Prostate gland (tissue), 2 donors: ENCODE measurements around the gene CACNG6. TPM values are rescaled to one million over a fixed set of nuclear protein-coding genes. Genes with fewer than 3 reads are reported as not detected.

ENCODE experiments used
- DNase-seq: peaks from one replicate; pipeline ENCODE4 v3.0.0-alpha.2; 2019; ENCODE audit warnings: low spot score
- H3K27ac ChIP-seq, 2 donors: fragments of 200-600 bp; sonication (generic); 2 replicates each; pipeline ENCODE4 v1.5.1; 2017 to 2019
- H3K27me3 ChIP-seq: fragments of 200-600 bp; sonication (generic); replicated peaks from 2 replicates; pipeline ENCODE4 v1.5.1; 2019; ENCODE audit not compliant: insufficient read depth
- H3K36me3 ChIP-seq, 2 donors: fragments of 200-600 bp; sonication (generic); 1 replicate in 1 of 2; 2 replicates in 1 of 2; pipeline versions ENCODE4 v1.5.1 to v1.8.1; 2017 to 2019
- H3K4me1 ChIP-seq: fragments of 200-600 bp; sonication (generic); replicated peaks from 2 replicates; pipeline ENCODE4 v1.5.1; 2019
- H3K4me3 ChIP-seq, 2 donors: fragments of 200-600 bp; sonication (generic); 2 replicates each; pipeline ENCODE4 v1.5.1; 2017 to 2019
- H3K9me3 ChIP-seq: fragments of 200-600 bp; sonication (generic); 2 replicates; pipeline ENCODE4 v1.5.1; 2017
- CTCF ChIP-seq, 4 experiments: fragments of 200-600 bp in 2 of 4; fragments of 450-650 bp in 2 of 4; sonication (generic) in 2 of 4; IDR thresholded peaks; 1 replicate in 3 of 4; 2 replicates in 1 of 4; pipeline ENCODE4 v1.5.1; 2016 to 2019; ENCODE audit warnings: antibody characterized with exemption in 4 of 4, mild to moderate bottlenecking in 2 of 4, moderate library complexity in 2 of 4
- POLR2A ChIP-seq: fragments of 450-650 bp; IDR thresholded peaks from one replicate; pipeline ENCODE4 v1.6.1; 2016; ENCODE audit warnings: antibody characterized with exemption, mild to moderate bottlenecking
- POLR2AphosphoS5 ChIP-seq: sonication (generic); formaldehyde crosslinking; IDR thresholded peaks from one replicate; pipeline ENCODE4 v1.6.1; 2017; ENCODE audit warnings: antibody characterized with exemption
- WGBS: methylation state at CpG from one replicate; pipeline ENCODE4 v1.1.5; 2018; 5-methylcytosine and 5-hydroxymethylcytosine counted together
- intact Hi-C: fragments of 100-400 bp; cut with DNase I; formaldehyde crosslinking; loops from one replicate; pipeline ENCODE4 v1.14.2; 2022
- total RNA-seq, 2 donors: library from RNA; depleted of rRNA; stranded (reverse); fragments of >200 nt; gene quantifications; one replicate each; pipeline ENCODE4 v1.1.0, GENCODE V29; 2016

The CACNG6 gene
- total RNA-seq = 1 to 10 TPM in 1 of 2 donors, not detected in 1; 2.3 TPM

- DNase-seq = no peak
- peaks cover 20% of the 10 kb centered on the region for H3K27me3 ChIP-seq
- no peaks in the 10 kb centered on the region for H3K9me3 ChIP-seq
- H3K4me3 ChIP-seq = peak within 1 kb of the TSS; percentile 10 to 37
- no peaks in the 10 kb centered on the region for H3K36me3 ChIP-seq
- TF ChIP-seq POLR2A = no peak
- WGBS = 12% methylated on average over 42 of the region's 66 CpGs
- H3K4me1 ChIP-seq = no peaks in the 10 kb centered on the region
- intact Hi-C loops = no loop called here
- H3K27ac ChIP-seq = no peak within 1 kb of the TSS
Measured at GRCh38 chr19:53991224-53992113, at the start of gene CACNG6. CACNG6 (plus strand) TSS chr19:53991637; CDS start chr19:53992878, 1,241 bp downstream.

- Histone ChIP-seq H3K36me3 (no peaks in the 10 kb centered on the region), H3K4me1 (no peaks in the 10 kb centered on the region), H3K27ac (no peak overlapping the region), H3K27me3 (peaks cover 15% of the 10 kb centered on the region), H3K9me3 (no peaks in the 10 kb centered on the region), H3K4me3 (no peak overlapping the region)
- intact Hi-C loops = no loop called here
- 5% methylated on average over 55 of the region's 55 CpGs for WGBS
- no peak for DNase-seq
- TF ChIP-seq CTCF (IDR thresholded peaks at IDR 0.05) (no peak), POLR2A (no peak), POLR2AphosphoS5 (no peak)
Measured at GRCh38 chr19:53942001-53942786, 49.2 kb upstream of the CACNG6 start.

DNA sequence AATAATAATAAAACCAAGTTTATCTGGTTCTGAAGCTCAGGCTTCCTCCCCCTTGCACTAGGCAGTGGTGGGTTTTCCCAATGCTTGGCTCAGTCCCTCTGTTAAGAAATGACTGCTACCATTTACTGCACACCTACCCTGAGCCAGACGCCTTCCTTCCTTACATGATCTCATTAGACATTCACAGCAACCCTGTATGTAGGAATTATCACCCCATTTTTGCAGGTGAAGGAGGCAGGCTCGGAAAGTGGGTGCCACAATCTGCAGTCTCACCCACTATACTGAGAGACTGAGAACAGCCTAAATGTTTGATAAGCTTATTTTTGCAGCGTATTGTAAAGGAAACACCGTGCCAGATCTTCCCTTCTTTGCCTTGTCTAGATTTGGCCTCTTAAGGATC lies 47.0 kb upstream of the CACNG6 start:
- WGBS = 79% methylated on average over 4 of the region's 4 CpGs
- H3K36me3 ChIP-seq = no peaks in the 10 kb centered on the region
- H3K4me3 ChIP-seq = no peak overlapping the region
- H3K9me3 ChIP-seq = no peaks in the 10 kb centered on the region
- no peaks in the 10 kb centered on the region for H3K4me1 ChIP-seq
- peaks cover 17% of the 10 kb centered on the region for H3K27me3 ChIP-seq
- H3K27ac ChIP-seq = no peak overlapping the region
- DNase-seq = no peak
- intact Hi-C loops = no loop called here
- TF ChIP-seq CTCF (IDR thresholded peaks at IDR 0.05) = no peak
- TF ChIP-seq POLR2A = no peak
- TF ChIP-seq POLR2AphosphoS5 = no peak

DNA sequence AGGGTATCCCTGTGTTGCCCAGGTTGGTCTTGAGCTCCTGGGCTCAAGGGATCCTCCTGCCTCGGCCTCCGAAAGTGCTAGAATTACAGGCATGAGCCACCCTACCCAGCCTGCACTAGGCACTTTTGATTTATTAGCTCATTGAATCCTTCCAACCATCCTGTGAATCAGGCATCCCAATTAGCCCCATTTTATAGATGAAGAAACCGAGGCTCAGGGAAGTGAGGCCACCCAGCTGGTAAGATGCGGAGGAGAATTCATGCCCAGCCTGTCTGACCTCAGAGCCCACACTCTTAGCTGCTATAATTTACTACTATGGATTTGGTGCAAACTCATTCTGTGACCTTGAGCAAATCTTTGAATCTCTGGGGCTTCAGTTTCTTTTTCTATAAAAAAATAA lies 46.5 kb upstream of the CACNG6 start:
- intact Hi-C loops = no loop called here
- Histone ChIP-seq H3K36me3 (no peaks in the 10 kb centered on the region), H3K27me3 (peaks cover 17% of the 10 kb centered on the region), H3K4me1 (no peaks in the 10 kb centered on the region), H3K27ac (no peak overlapping the region), H3K9me3 (no peaks in the 10 kb centered on the region), H3K4me3 (no peak overlapping the region)
- DNase-seq = no peak
- TF ChIP-seq CTCF (IDR thresholded peaks at IDR 0.05) (no peak), POLR2AphosphoS5 (no peak), POLR2A (no peak)
- 92% methylated on average over 4 of the region's 4 CpGs for WGBS

GRCh38 chr19:53945441-53945840 lies 46.0 kb upstream of the CACNG6 start:
- Histone ChIP-seq H3K27ac (no peak overlapping the region), H3K9me3 (no peaks in the 10 kb centered on the region), H3K4me3 (no peak overlapping the region), H3K27me3 (peaks cover 17% of the 10 kb centered on the region), H3K4me1 (no peaks in the 10 kb centered on the region), H3K36me3 (no peaks in the 10 kb centered on the region)
- intact Hi-C loops = no loop called here
- WGBS = 48% methylated on average over 9 of the region's 9 CpGs
- DNase-seq = no peak
- TF ChIP-seq POLR2AphosphoS5 (no peak), POLR2A (no peak), CTCF (IDR thresholded peaks at IDR 0.05) (no peak)
